Measurements from ENCODE around the gene DLG2. TPM values are rescaled to one million over a fixed set of nuclear protein-coding genes. Genes with fewer than 3 reads are reported as not detected.

Gene DLG2
- total RNA-seq, 2 experiments from 2014 or later = 2.0 to 2.1 TPM

DNA sequence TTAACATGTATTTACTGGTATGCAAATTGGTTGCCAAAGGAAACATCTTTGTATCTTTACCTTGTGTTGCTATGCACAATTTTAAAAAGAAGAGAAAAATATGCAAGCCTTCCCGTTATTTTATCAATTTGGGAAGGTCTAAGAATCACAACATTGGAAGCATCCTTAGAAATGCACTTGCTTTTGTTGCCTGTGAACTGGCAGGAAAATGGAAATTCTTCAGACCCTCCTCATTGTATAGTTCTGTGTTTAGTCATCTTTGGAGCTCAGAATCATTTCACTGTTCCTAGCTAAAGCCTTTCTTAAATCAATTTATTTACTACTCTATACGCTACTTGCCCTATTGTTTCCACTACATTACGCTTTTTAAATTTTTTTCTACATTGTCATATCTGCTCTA lies 574.5 kb downstream of the DLG2 start:
- peaks cover 18% of the 10 kb centered on the region for H3K9me3 Mint-ChIP-seq
- H3K27ac Mint-ChIP-seq = no peak overlapping the region
- ChIA-PET POLR2A (no interaction called here), CTCF (no interaction called here)
- intact Hi-C loops (cut with DNase I, micrococcal nuclease) = no loop called here
- DNase-seq (no peak), ATAC-seq (ENCODE audit: poor library complexity) (no peak)
- Histone ChIP-seq H3K9me3 (ENCODE audit: control insufficient read depth in 1 of 2, insufficient read depth in 1 of 2, low read length in 2 of 2) (peaks cover 8 to 9% of the 10 kb centered on the region in 2 experiments), H3K4me3 (ENCODE audit: low read length) (no peak overlapping the region), H3K27me3 (ENCODE audit: control insufficient read depth in 1 of 2, insufficient read depth in 2 of 2, low read length in 2 of 2) (no peaks in the 10 kb centered on the region), H3K36me3 (ENCODE audit: insufficient read depth, low read length) (no peaks in the 10 kb centered on the region), H3K4me1 (ENCODE audit: insufficient read depth, low read length) (no peaks in the 10 kb centered on the region), H3K27ac (ENCODE audit: low read depth in 1 of 2, low read length in 2 of 2) (no peak overlapping the region)
- H3K4me3 Mint-ChIP-seq = no peak overlapping the region
- no peaks in the 10 kb centered on the region for H3K27me3 Mint-ChIP-seq
- H3K36me3 Mint-ChIP-seq (ENCODE audit: low read depth) = no peaks in the 10 kb centered on the region
- no peaks in the 10 kb centered on the region for H3K4me1 Mint-ChIP-seq (ENCODE audit: low read depth)
- TF ChIP-seq, protein P1, sequence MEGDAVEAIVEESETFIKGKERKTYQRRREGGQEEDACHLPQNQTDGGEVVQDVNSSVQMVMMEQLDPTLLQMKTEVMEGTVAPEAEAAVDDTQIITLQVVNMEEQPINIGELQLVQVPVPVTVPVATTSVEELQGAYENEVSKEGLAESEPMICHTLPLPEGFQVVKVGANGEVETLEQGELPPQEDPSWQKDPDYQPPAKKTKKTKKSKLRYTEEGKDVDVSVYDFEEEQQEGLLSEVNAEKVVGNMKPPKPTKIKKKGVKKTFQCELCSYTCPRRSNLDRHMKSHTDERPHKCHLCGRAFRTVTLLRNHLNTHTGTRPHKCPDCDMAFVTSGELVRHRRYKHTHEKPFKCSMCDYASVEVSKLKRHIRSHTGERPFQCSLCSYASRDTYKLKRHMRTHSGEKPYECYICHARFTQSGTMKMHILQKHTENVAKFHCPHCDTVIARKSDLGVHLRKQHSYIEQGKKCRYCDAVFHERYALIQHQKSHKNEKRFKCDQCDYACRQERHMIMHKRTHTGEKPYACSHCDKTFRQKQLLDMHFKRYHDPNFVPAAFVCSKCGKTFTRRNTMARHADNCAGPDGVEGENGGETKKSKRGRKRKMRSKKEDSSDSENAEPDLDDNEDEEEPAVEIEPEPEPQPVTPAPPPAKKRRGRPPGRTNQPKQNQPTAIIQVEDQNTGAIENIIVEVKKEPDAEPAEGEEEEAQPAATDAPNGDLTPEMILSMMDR (IDR thresholded peaks at IDR 0.05) = no peak

DNA sequence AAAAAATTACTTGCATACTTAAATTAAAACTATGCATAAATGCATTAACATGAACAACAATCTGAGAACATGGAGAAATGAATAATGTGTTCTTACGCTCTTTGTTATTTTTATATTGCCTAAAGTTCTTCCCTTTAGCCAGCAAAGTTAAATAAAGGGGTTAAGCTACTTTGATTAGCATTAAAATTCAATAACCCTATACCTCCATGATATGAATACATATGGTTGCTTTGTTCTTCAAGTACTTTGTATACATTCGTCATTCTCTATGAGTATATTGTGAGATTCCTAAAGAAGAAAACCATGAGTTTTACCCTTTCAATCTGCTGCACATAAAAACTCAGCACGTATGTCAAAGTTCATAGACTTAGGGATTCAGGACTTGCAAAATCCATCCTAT lies 578.3 kb downstream of the DLG2 start:
- no peak overlapping the region for H3K4me3 ChIP-seq (ENCODE audit: low read length)
- Mint-ChIP-seq H3K27me3 (no peaks in the 10 kb centered on the region), H3K27ac (no peak overlapping the region), H3K36me3 (ENCODE audit: low read depth) (no peaks in the 10 kb centered on the region), H3K4me1 (ENCODE audit: low read depth) (no peaks in the 10 kb centered on the region), H3K4me3 (no peak overlapping the region), H3K9me3 (peaks cover 20% of the 10 kb centered on the region)
- DNase-seq (no peak), ATAC-seq (ENCODE audit: poor library complexity) (no peak)
- H3K4me1 ChIP-seq (ENCODE audit: insufficient read depth, low read length) = no peaks in the 10 kb centered on the region
- ChIA-PET CTCF (no interaction called here), POLR2A (no interaction called here)
- TF ChIP-seq, protein P1 (IDR thresholded peaks at IDR 0.05) = no peak
- no peaks in the 10 kb centered on the region for H3K36me3 ChIP-seq (ENCODE audit: insufficient read depth, low read length)
- H3K27ac ChIP-seq (ENCODE audit: low read depth in 1 of 2, low read length in 2 of 2) = no peak overlapping the region
- no peaks in the 10 kb centered on the region for H3K27me3 ChIP-seq (ENCODE audit: control insufficient read depth in 1 of 2, insufficient read depth in 2 of 2, low read length in 2 of 2)
- H3K9me3 ChIP-seq (ENCODE audit: control insufficient read depth in 1 of 2, insufficient read depth in 1 of 2, low read length in 2 of 2) = peaks cover 6% of the 10 kb centered on the region in 2 experiments
- intact Hi-C loops (cut with DNase I, micrococcal nuclease) = no loop called here

DNA sequence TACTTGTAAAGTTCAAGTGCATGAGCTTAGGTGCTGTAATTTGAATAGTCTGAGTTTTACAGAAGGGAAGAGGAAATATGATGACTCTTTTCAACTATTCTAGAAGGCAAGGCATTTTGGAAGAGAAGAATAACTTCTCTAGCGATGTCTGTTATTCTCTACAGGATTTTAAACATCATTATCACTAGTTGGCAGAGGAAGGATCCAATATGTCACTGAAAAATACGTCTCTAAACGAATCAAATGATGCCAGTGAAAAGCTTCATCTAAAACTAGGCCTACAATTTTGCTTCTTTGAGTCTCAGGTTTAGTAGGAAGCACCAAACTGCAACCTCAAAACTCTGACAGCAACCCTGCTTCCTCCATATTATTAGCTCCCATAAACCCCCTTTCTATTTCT lies 581.4 kb downstream of the DLG2 start:
- ChIA-PET POLR2A (no interaction called here), CTCF (no interaction called here)
- Mint-ChIP-seq H3K4me3 (no peak overlapping the region), H3K27ac (no peak overlapping the region), H3K9me3 (peaks cover 17% of the 10 kb centered on the region), H3K36me3 (ENCODE audit: low read depth) (no peaks in the 10 kb centered on the region), H3K4me1 (ENCODE audit: low read depth) (no peaks in the 10 kb centered on the region), H3K27me3 (no peaks in the 10 kb centered on the region)
- no peak for DNase-seq
- H3K4me3 ChIP-seq (ENCODE audit: low read length) = no peak overlapping the region
- no peak overlapping the region for H3K27ac ChIP-seq (ENCODE audit: low read depth in 1 of 2, low read length in 2 of 2)
- H3K36me3 ChIP-seq (ENCODE audit: insufficient read depth, low read length) = no peaks in the 10 kb centered on the region
- no peaks in the 10 kb centered on the region for H3K9me3 ChIP-seq (ENCODE audit: control insufficient read depth in 1 of 2, insufficient read depth in 1 of 2, low read length in 2 of 2)
- no peaks in the 10 kb centered on the region for H3K27me3 ChIP-seq (ENCODE audit: control insufficient read depth in 1 of 2, insufficient read depth in 2 of 2, low read length in 2 of 2)
- TF ChIP-seq, protein P1 (IDR thresholded peaks at IDR 0.05) = no peak
- no peak for ATAC-seq (ENCODE audit: poor library complexity)
- no peaks in the 10 kb centered on the region for H3K4me1 ChIP-seq (ENCODE audit: insufficient read depth, low read length)
- intact Hi-C loops (cut with DNase I, micrococcal nuclease) = no loop called here
